HG03060 (cell line): Measurements from ENCODE around the gene CFAP77.

Experiments
- ATAC-seq: cut with Tn5 transposase; IDR thresholded peaks from one replicate; pipeline ENCODE4 v1.9.1; 2021; ENCODE audit warnings: low read depth, moderate number of reproducible peaks; ENCODE audit not compliant: unreplicated experiment

Gene CFAP77

GRCh38 chr9:132572921-132573320, 162.9 kb downstream of the CFAP77 start:
- no peak for ATAC-seq

GRCh38 chr9:132575005-132575609, 165.1 kb downstream of the CFAP77 start:
- no peak for ATAC-seq

GRCh38 chr9:132575811-132576210, 165.8 kb downstream of the CFAP77 start:
- ATAC-seq = no peak

DNA sequence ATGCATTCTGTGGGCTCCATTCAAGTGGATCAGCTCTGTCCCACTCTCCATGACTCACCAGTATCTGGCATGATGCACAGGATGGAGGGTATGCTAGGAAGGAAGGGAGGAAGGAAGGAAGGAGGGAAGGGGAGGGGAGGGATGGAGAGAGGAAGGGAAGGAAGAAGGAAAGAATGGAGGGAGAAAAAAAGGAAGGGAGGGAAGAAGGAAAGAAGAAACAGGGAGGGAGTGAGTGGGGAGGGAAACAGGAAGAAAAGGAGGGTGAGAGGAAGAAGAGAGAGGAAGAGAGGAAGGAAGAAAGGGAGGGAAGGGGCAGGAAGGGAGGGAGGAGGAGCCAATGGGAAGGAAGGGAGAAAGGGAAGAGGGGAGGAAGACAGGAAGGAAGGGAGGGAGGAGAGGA, 167.1 kb downstream of the CFAP77 start:
- ATAC-seq = no peak

- ATAC-seq = no peak
Observed at GRCh38 chr9:132578367-132578932, 168.4 kb downstream of the CFAP77 start.

- ATAC-seq = no peak
Observed at GRCh38 chr9:132579427-132579798, 169.4 kb downstream of the CFAP77 start.

- ATAC-seq = no peak
Observed at GRCh38 chr9:132582276-132582785, 172.3 kb downstream of the CFAP77 start, which contains the start of gene BARHL1. Gene BARHL1 (plus strand): TSS chr9:132582606. CDS start chr9:132582798, 192 bp downstream.

GRCh38 chr9:132582786-132583583, 173.0 kb downstream of the CFAP77 start:
- no peak for ATAC-seq

DNA sequence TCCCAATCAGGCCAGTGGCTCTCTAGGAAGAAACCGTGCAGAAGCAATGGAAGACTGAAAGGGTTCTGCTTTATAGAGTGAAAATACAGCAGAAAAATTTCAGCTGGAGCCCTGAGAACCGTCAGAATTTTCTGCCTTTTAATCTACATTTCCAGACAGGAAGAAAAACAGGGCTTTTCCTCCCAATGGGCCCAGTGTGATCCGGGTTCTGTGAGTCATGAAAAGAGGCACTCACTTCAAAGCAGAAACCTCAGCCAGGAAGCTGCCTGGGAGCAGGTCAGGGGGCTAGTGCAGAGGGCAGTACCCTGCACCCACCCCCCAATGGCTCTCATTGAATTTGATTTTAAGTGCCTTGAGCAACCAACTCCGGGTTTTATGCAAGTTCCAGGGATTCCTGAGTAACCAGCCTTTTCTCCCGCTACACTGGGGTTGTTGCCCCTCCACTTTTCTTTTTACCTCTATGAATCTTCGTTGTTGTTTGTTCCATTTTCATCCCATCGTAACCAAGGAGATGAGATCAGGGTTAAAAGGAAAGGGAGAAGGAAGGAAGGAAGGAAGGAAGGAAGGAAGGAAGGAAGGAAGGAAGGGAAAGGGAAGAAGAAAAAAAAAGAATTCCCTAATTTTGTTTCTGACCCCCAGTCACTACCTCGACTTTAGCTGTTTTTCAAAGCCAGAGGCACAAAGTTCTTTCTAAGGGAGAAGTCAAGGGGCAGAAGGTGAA, 173.7 kb downstream of the CFAP77 start:
- no peak for ATAC-seq

DNA sequence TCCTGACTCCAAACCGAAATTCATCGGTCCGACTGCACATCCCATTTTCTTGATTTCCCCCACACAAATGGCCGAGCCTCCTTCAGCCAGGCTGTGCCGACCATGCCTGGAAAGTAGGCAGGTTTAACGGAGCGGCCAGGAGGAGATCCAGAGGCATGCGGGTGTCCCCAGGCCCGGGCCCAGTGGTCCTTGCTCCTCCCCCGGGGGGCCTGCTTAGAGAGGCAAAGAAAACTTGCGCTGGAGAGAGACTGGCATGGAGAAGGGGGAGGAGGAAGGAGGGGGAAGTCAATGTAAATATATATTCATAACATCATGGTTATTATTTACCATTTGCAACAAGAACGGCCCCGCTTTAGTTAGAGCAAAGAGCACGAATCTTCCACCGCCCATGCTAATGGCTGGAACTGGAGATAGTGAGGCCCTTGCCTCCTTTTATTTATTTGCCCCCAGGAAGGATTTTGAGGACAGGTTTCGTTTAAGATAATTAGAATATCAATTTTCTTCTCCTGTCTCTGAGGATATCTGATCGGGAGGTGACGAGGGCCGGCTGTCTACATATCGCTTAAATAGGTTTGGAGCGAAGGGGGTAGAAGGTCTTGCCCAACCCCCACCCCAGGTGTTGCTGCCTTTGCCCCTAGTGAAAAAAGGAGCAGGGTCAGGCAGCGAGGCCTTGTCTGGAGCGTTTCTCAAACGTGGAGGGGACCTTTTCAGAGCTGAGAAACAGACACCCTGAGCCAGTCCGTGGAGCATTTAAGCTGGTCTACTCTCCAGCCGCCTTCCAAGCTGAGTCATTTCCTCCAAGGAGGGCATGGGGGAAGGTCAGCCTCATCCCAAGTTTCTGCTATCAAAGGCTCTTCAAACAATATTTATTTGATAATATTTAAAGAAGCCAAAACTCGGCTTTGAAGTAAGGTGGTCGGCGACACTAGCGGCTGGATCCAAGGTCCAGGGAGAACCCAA, 174.9 kb downstream of the CFAP77 start:
- no peak for ATAC-seq

DNA sequence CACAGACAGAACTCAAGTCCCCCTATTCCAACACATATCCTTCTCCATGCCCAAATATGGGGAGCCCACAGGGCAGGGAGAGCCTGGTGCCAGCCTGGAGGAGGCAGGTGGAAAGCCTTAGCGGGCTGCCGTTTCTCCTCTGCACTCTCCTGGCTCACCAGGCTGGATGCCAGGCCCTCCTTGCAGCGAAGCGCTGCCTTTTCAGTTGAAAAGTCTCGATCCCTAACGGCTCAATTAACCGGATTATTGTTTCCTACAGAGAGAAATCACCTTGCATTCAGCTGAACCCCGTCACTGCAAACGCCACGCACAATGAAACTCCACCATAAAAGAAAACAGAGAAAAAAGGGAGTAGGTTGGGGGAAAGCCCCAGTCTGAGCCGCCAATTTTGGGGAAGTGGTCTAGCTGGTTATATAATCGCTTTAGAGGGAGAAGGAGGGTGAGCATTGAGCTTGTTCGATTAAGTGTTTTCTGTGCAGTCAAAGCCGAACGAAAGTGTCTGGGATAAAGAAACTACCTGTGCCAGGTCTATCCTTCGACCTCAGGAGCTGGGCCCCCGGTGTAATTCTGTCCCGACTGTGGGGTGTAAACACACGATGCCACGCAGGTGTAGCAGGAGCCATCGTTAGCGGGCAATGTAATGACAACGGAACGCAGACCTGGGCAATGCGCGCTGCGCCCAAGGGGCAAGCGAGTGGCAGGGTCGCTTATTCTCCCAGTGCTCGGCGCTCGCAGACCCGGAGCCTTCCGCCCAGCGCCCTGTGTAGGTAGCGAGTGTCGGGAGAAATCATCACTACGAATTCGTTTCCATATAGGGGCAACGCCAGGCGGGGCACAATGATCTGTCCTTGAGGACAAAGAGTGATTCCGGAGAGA, 176.2 kb downstream of the CFAP77 start:
- no peak for ATAC-seq

DNA sequence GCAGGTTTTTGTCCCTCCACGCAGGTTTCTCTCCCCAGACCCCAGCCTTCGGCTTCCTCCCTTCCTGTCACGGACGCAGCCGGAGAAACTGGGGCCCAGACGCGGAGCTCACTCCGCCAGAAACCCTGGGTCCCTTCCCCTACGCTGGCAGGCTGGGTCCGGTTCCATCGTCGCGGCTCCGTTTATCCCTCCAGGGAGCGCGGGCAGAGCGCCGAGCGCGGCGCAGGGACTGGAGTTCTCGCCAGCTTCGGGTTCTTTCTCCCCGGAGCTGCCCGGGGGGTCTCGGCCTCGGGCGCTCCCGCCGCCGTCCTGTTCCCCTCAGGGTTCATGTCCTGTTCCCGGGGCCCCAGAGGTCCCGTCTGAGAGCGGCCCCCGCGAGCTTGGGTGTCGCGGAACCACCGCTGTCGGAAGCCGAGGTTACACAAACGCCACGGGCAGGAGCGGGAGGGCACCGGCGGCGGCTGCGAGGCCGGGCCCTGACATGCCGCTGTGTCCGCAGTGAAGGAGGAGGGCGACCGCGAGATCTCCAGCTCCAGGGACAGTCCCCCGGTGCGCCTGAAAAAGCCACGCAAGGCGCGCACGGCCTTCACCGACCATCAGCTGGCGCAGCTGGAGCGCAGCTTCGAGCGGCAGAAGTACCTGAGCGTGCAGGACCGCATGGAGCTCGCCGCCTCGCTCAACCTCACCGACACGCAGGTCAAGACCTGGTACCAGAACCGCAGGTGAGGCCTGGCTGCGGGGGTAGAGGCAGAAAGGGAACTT, 177.0 kb downstream of the CFAP77 start:
- no peak for ATAC-seq

DNA sequence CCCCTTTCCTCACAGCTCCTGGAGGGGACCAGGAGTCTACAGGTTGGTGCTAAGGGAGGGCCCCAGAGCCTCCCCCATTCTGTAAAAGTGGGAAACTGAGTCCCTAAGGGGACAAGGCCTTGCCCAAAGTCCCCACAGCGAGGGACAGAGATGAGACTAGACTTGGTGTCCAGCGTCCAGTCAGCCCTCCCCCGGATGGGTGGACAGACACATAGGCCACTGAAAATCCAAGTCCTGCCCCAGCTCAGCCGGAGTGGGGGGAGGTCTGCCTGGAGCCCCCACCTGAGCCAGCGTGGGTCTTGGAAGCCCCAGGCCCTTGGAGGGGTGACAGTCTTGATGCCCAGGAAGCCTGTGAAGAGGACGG, 177.6 kb downstream of the CFAP77 start:
- no peak for ATAC-seq

GRCh38 chr9:132588098-132588497, 178.1 kb downstream of the CFAP77 start:
- ATAC-seq = no peak

- no peak for ATAC-seq
Observed at GRCh38 chr9:132588501-132589147, 178.6 kb downstream of the CFAP77 start.

DNA sequence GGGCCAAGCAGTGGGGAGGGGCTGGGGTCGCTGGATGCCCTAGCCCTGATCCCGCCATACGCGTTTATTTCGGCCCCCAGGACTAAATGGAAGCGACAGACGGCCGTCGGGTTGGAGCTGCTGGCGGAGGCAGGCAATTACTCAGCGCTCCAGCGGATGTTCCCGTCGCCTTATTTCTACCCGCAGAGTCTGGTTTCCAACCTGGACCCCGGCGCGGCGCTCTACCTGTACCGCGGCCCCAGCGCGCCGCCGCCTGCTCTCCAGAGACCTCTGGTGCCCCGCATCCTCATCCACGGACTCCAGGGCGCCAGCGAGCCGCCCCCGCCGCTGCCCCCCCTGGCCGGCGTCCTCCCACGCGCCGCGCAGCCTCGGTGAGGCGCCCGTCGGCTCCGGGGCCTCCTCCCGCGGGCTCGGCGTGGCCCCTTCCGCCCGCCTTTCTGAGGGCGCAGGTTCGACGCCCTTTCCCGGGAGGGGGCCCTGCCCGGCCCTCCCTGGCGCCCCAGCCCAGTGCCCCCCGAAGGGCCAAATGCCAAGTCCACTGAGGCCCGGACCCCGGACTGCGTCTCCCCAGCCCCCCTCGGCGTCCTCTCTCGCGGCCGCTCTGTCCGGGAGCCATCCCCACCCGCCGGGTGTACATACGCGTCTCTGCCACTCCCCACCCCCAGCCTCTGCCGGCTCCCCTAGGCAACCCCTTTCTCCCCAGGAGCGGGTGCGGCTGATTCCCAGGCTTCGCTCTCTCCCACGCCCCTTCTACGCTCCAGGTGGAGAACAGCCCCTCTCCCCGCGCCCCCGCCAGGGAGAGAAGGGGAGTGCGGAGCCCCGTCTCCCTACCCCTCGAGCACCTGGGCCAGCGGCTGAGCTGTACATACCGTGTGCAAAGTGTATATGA, 179.4 kb downstream of the CFAP77 start:
- no peak for ATAC-seq

DNA sequence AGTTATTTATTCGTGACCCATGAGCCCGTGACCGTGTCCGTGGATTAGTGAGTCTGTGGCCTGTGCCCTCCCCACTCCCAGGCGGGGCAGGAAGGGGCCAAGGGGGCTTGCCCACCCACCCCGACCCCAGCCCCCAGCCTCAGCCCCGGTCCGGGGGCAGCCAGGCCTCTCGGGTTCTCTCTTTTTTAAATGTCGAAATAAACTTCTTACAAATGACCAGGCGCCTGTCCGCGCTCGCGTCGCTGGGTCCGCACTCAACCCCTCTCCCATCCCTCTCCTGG, 180.0 kb downstream of the CFAP77 start:
- ATAC-seq = no peak
